H9 (cell line): ENCODE measurements around the gene PYGO2. TPM values are rescaled to one million over a fixed set of nuclear protein-coding genes. Genes with fewer than 3 reads are reported as not detected.

Source experiments
- DNase-seq: peaks from one replicate; pipeline ENCODE4 v3.0.0-alpha.2; 2017
- H2AFZ ChIP-seq: one replicate; pipeline ENCODE4 v1.6.1; 2013; ENCODE audit warnings: mild to moderate bottlenecking, low read length, control low read depth, moderate library complexity
- H2AK5ac ChIP-seq: 2 replicates; pipeline ENCODE4 v1.6.1; 2013; ENCODE audit warnings: low read length, control low read depth, mixed read lengths; ENCODE audit not compliant: insufficient read length
- H2BK120ac ChIP-seq: one replicate; pipeline ENCODE4 v1.6.1; 2013; ENCODE audit warnings: low read depth, mild to moderate bottlenecking, low read length, control low read depth, inconsistent platforms; ENCODE audit not compliant: poor library complexity, severe bottlenecking
- H2BK12ac ChIP-seq: 2 replicates; pipeline ENCODE4 v1.6.1; 2013; ENCODE audit warnings: low read length, control low read depth, mixed read lengths, low read depth; ENCODE audit not compliant: insufficient read length
- H2BK15ac ChIP-seq: 2 replicates; pipeline ENCODE4 v1.6.1; 2013; ENCODE audit warnings: low read depth, low read length, control low read depth
- H2BK20ac ChIP-seq: one replicate; pipeline ENCODE4 v1.6.1; 2013; ENCODE audit warnings: low read depth, mild to moderate bottlenecking, low read length, control low read depth, inconsistent platforms; ENCODE audit not compliant: poor library complexity, severe bottlenecking
- H2BK5ac ChIP-seq: 2 replicates; pipeline ENCODE4 v1.6.1; 2013; ENCODE audit warnings: low read length, control low read depth, mixed read lengths; ENCODE audit not compliant: insufficient read length
- H3K14ac ChIP-seq: 2 replicates; pipeline ENCODE4 v1.6.1; 2013; ENCODE audit warnings: low read length, control low read depth; ENCODE audit not compliant: insufficient read depth
- H3K18ac ChIP-seq: 2 replicates; pipeline ENCODE4 v1.6.1; 2013; ENCODE audit warnings: low read depth, mild to moderate bottlenecking, mixed read lengths, low read length, control low read depth; ENCODE audit not compliant: insufficient read length
- H3K23ac ChIP-seq: 2 replicates; pipeline ENCODE4 v1.6.1; 2013; ENCODE audit warnings: low read length, control low read depth, mixed read lengths, low read depth; ENCODE audit not compliant: insufficient read length
- H3K23me2 ChIP-seq: 2 replicates; pipeline ENCODE4 v1.6.1; 2013; ENCODE audit warnings: low read depth, mild to moderate bottlenecking, mixed read lengths, low read length, control low read depth; ENCODE audit not compliant: insufficient read length, poor library complexity, severe bottlenecking
- H3K27ac ChIP-seq: 2 replicates; pipeline ENCODE4 v1.5.1; 2013; ENCODE audit warnings: low read length, control low read depth, mixed read lengths, low read depth; ENCODE audit not compliant: insufficient read length
- H3K27me3 ChIP-seq: 2 replicates; pipeline ENCODE4 v1.6.1; 2013; ENCODE audit warnings: low read length, control low read depth, inconsistent platforms; ENCODE audit not compliant: insufficient read depth
- H3K4ac ChIP-seq: 2 replicates; pipeline ENCODE4 v1.6.1; 2013; ENCODE audit warnings: low read depth, mild to moderate bottlenecking, control low read depth, inconsistent platforms, low read length, moderate library complexity
- H3K4me1 ChIP-seq: 2 replicates; pipeline ENCODE4 v1.6.1; 2013; ENCODE audit warnings: low read length, control low read depth, inconsistent platforms; ENCODE audit not compliant: insufficient read depth
- H3K4me2 ChIP-seq: 2 replicates; pipeline ENCODE4 v1.6.1; 2013; ENCODE audit warnings: low read length, control low read depth, mixed read lengths; ENCODE audit not compliant: insufficient read length, insufficient read depth
- H3K56ac ChIP-seq: 2 replicates; pipeline ENCODE4 v1.6.1; 2013; ENCODE audit warnings: low read depth, mild to moderate bottlenecking, mixed read lengths, low read length, control low read depth; ENCODE audit not compliant: insufficient read length
- H3K79me1 ChIP-seq: 2 replicates; pipeline ENCODE4 v1.6.1; 2013; ENCODE audit warnings: low read depth, mild to moderate bottlenecking, moderate library complexity, low read length, control low read depth, inconsistent platforms; ENCODE audit not compliant: insufficient read depth, poor library complexity, severe bottlenecking
- H3K79me2 ChIP-seq: 2 replicates; pipeline ENCODE4 v1.6.1; 2013; ENCODE audit warnings: low read length, control low read depth, inconsistent platforms; ENCODE audit not compliant: insufficient read depth
- H3K9ac ChIP-seq: 2 replicates; pipeline ENCODE4 v1.6.1; 2013; ENCODE audit warnings: low read length, control low read depth, mixed read lengths; ENCODE audit not compliant: insufficient read length; ENCODE audit errors: extremely low read depth
- H3K9me3 ChIP-seq: one replicate; pipeline ENCODE4 v1.6.1; 2013; ENCODE audit warnings: low read depth, low read length, inconsistent platforms; ENCODE audit not compliant: control insufficient read depth
- H3T11ph ChIP-seq: one replicate; pipeline ENCODE4 v1.6.1; 2013; ENCODE audit warnings: mild to moderate bottlenecking, low read length, control low read depth, inconsistent platforms
- H4K20me1 ChIP-seq: one replicate; pipeline ENCODE4 v1.6.1; 2013; ENCODE audit not compliant: control insufficient read depth, insufficient read length, insufficient read depth
- H4K5ac ChIP-seq: 2 replicates; pipeline ENCODE4 v1.6.1; 2013; ENCODE audit warnings: low read depth, mild to moderate bottlenecking, mixed read lengths, low read length, control low read depth; ENCODE audit not compliant: insufficient read length
- H4K8ac ChIP-seq: replicated peaks from 2 replicates; pipeline ENCODE4 v1.6.1; 2013; ENCODE audit warnings: low read length, control low read depth, mixed read lengths, low read depth; ENCODE audit not compliant: insufficient read length
- H4K91ac ChIP-seq: 2 replicates; pipeline ENCODE4 v1.6.1; 2013; ENCODE audit warnings: low read depth, mild to moderate bottlenecking, moderate library complexity, mixed read lengths, low read length, control low read depth; ENCODE audit not compliant: insufficient read length
- H3K27ac Mint-ChIP-seq, 3 experiments: 2 replicates in 2 of 3; 3 replicates in 1 of 3; pipeline ENCODE4 v1.8.0; 2020 to 2021; ENCODE audit warnings: mixed read lengths in 3 of 3, mild to moderate bottlenecking in 1 of 3, moderate library complexity in 1 of 3
- H3K27me3 Mint-ChIP-seq: 2 replicates; pipeline ENCODE4 v1.8.0; 2021; ENCODE audit warnings: low read depth, mild to moderate bottlenecking, moderate library complexity, mixed read lengths
- H3K36me3 Mint-ChIP-seq, 3 experiments: 2 replicates in 2 of 3; 3 replicates in 1 of 3; pipeline ENCODE4 v1.8.0; 2020 to 2021; ENCODE audit warnings: low read depth in 3 of 3, mixed read lengths in 3 of 3; ENCODE audit not compliant: insufficient read depth in 1 of 3
- H3K4me1 Mint-ChIP-seq, 2 experiments: 2 replicates each; pipeline ENCODE4 v1.8.0; 2020; ENCODE audit warnings: mixed read lengths in 2 of 2
- H3K4me3 Mint-ChIP-seq, 2 experiments: 2 replicates in 1 of 2; 3 replicates in 1 of 2; pipeline ENCODE4 v1.8.0; 2020 to 2021; ENCODE audit warnings: mild to moderate bottlenecking in 2 of 2, mixed read lengths in 2 of 2, moderate library complexity in 1 of 2
- H3K9me3 Mint-ChIP-seq, 2 experiments: 2 replicates in 1 of 2; 3 replicates in 1 of 2; pipeline ENCODE4 v1.8.0; 2020; ENCODE audit warnings: mild to moderate bottlenecking in 2 of 2, mixed read lengths in 2 of 2, moderate library complexity in 1 of 2
- WGBS: extraction: QIAGEN DNeasy Blood & Tissue Kit; methylation state at CpG from one replicate; pipeline ENCODE4 v1.1.7; 2013; ENCODE audit warnings: missing lambda C conversion rate, low lambda C conversion rate, mixed read lengths; ENCODE audit not compliant: insufficient read length; ENCODE audit errors: extremely low coverage; 5-methylcytosine and 5-hydroxymethylcytosine counted together
- total RNA-seq: library from RNA; stranded (reverse); gene quantifications from 2 replicates; pipeline ENCODE4 v1.2.1, GENCODE V29; 2021
- TF ChIP-seq, protein P1 (sequence below): fragments of 200-600 bp; sonication (generic); conservative IDR thresholded peaks from 3 replicates; pipeline ENCODE4 v1.8.0; 2021; ENCODE audit warnings: antibody characterized with exemption, mild to moderate bottlenecking

The PYGO2 gene
- total RNA-seq, 1 experiment from 2014 or later = 38.7 TPM

DNA sequence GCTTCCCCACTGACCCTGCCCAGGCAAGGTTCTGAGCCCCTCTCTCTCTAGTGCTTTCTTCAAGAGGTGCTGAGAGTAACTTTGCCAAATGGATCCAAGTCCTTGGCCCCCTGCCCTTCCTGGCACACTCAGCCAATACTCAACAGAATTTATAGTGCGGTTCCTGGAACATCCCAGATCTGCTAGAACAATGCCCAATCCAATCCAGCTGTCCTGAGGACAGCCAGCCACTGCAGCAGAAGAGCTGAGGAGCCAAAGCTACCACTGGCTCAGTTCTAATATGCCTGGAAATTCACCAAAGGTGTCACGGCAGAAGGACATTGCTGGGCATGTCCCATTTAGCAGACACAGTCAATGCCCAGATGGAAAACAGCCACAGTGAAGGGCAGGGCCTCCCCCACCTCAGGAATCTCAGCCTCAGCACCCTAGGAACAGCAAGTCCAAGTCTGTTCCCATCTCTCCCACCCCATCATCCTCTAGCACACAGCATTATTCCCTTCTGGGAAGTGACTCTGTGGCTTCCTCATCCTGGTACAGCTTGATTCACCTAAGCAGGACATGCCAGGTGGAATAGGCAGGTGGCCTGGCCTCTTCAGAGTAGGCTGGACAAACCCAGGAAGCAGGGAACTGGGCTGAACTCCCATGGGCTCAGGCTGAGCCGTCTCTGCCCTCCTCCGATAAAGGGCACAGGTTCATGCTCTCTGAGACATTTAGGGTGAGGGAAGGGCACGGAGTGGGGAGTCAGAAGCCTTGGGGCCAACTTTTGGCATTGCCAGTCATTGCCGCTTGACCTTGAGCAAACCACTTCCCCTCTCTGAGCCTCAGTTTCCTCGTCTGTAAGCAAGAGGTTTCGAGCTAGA, 49.7 kb downstream of the PYGO2 start:
- Mint-ChIP-seq H3K4me3 (no peak overlapping the region; a peak in 1 of 5 replicates), H3K36me3 (peaks cover 3 to 16% (median 7%) of the 10 kb centered on the region in 3 experiments; a peak in 5 of 7 replicates), H3K27ac (0 out of 7 replicates have a peak overlapping the region, but pooled peaks of 1 of the 3 experiments have one; percentile 34), H3K9me3 (peaks cover 19 to 21% of the 10 kb centered on the region in 2 experiments), H3K4me1 (peaks cover 0 to 4% of the 10 kb centered on the region in 2 experiments; a peak in 1 of 4 replicates), H3K27me3 (peaks cover 11% of the 10 kb centered on the region)
- H2AFZ ChIP-seq = no peak overlapping the region
- no peak for DNase-seq
- H3K79me2 ChIP-seq = no peaks in the 10 kb centered on the region
- H2BK120ac ChIP-seq = no peak overlapping the region
- H3K4ac ChIP-seq = no peak overlapping the region
- H3K9me3 ChIP-seq = peaks cover 7% of the 10 kb centered on the region
- H2BK12ac ChIP-seq = no peak overlapping the region
- no peak overlapping the region for H2BK5ac ChIP-seq
- WGBS = no CpG with 5 or more reads among the region's 8 CpGs
- no peak overlapping the region for H3K23ac ChIP-seq
- no peak overlapping the region for H4K5ac ChIP-seq
- H4K91ac ChIP-seq = no peak overlapping the region
- no peaks in the 10 kb centered on the region for H3K79me1 ChIP-seq
- no peak overlapping the region for H3K27ac ChIP-seq
- no peaks in the 10 kb centered on the region for H3K23me2 ChIP-seq
- H2AK5ac ChIP-seq = no peak overlapping the region
- TF ChIP-seq, protein P1, sequence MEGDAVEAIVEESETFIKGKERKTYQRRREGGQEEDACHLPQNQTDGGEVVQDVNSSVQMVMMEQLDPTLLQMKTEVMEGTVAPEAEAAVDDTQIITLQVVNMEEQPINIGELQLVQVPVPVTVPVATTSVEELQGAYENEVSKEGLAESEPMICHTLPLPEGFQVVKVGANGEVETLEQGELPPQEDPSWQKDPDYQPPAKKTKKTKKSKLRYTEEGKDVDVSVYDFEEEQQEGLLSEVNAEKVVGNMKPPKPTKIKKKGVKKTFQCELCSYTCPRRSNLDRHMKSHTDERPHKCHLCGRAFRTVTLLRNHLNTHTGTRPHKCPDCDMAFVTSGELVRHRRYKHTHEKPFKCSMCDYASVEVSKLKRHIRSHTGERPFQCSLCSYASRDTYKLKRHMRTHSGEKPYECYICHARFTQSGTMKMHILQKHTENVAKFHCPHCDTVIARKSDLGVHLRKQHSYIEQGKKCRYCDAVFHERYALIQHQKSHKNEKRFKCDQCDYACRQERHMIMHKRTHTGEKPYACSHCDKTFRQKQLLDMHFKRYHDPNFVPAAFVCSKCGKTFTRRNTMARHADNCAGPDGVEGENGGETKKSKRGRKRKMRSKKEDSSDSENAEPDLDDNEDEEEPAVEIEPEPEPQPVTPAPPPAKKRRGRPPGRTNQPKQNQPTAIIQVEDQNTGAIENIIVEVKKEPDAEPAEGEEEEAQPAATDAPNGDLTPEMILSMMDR = no peak
- no peak overlapping the region for H3K14ac ChIP-seq
- no peaks in the 10 kb centered on the region for H4K20me1 ChIP-seq
- no peak overlapping the region for H2BK20ac ChIP-seq
- no peak overlapping the region for H3K56ac ChIP-seq
- no peak overlapping the region for H2BK15ac ChIP-seq
- no peak overlapping the region for H3K18ac ChIP-seq
- H4K8ac ChIP-seq = no peak overlapping the region
- no peak overlapping the region for H3K4me2 ChIP-seq
- H3K9ac ChIP-seq = no peak overlapping the region
- H3T11ph ChIP-seq = no peak overlapping the region
- no peaks in the 10 kb centered on the region for H3K27me3 ChIP-seq
- no peaks in the 10 kb centered on the region for H3K4me1 ChIP-seq
